Measurements from ENCODE around the gene TMEM236.

The TMEM236 gene

GRCh38 chr10:17835688-17836087 lies 83.7 kb downstream of the TMEM236 start:
- no peak for DNase-seq

- no peak for DNase-seq
Observed at GRCh38 chr10:17836942-17837341, 84.9 kb downstream of the TMEM236 start.

GRCh38 chr10:17838080-17838648 lies 86.2 kb downstream of the TMEM236 start:
- DNase-seq: no peak

- DNase-seq: no peak
Observed at GRCh38 chr10:17841050-17841449, 89.0 kb downstream of the TMEM236 start.

GRCh38 chr10:17842641-17843040 lies 90.6 kb downstream of the TMEM236 start:
- no peak for DNase-seq

- DNase-seq: no peak
Observed at GRCh38 chr10:17847585-17848296, 95.7 kb downstream of the TMEM236 start.

GRCh38 chr10:17848646-17849045 lies 96.6 kb downstream of the TMEM236 start:
- DNase-seq: no peak

All from CD4-positive, alpha-beta T cell treated with Interleukin-12 subunit alpha and Interleukin-12 subunit beta, for 1 hour (primary cell).